PC-3 (cell line): Measurements from ENCODE around the gene MICB. TPM values are rescaled to one million over a fixed set of nuclear protein-coding genes. Genes with fewer than 3 reads are reported as not detected.

Experiments used
- ATAC-seq: fragments of 200-7000 bp; cut with Tn5 transposase; 2 replicates; pipeline ENCODE4 v1.9.1; 2020; ENCODE audit warnings: mild to moderate bottlenecking, moderate library complexity
- BruUV-seq: library from RNA; stranded (reverse); fragments of 400-500 nt; replicated peaks from 2 replicates; lab custom pipeline; 2021; lab: Mats Ljungman, UMichigan
- CTCF ChIA-PET: fragments of 300-600 bp; sonication (Branson Sonifier 250); formaldehyde crosslinking; loops from one replicate; lab custom pipeline; 2022; ENCODE audit warnings: antibody characterized with exemption; lab: Charles Lee
- POLR2A ChIA-PET: fragments of 300-600 bp; sonication (Branson Sonifier 250); formaldehyde crosslinking; loops from one replicate; lab custom pipeline; 2022; ENCODE audit warnings: antibody characterized with exemption; ENCODE audit not compliant: unreplicated experiment; lab: Charles Lee
- DNase-seq: peaks from one replicate; pipeline ENCODE4 v3.0.0-alpha.2; 2015
- H2AFZ ChIP-seq: fragments of 300-600 bp; sonication (generic); 2 replicates; pipeline ENCODE4 v1.6.0; 2016; ENCODE audit warnings: antibody characterized with exemption, low read length
- H3F3A ChIP-seq: fragments of 300-600 bp; sonication (generic); one replicate; pipeline ENCODE4 v1.6.0; 2017; ENCODE audit warnings: antibody characterized with exemption, low read length, control low read depth, mild to moderate bottlenecking; ENCODE audit not compliant: unreplicated experiment
- H3K27ac ChIP-seq: fragments of 300-600 bp; sonication (generic); 2 replicates; pipeline ENCODE4 v1.5.1; 2016; ENCODE audit warnings: mild to moderate bottlenecking, low read length
- H3K27me3 ChIP-seq: fragments of 300-600 bp; sonication (generic); 2 replicates; pipeline ENCODE4 v1.6.1; 2016; ENCODE audit warnings: low read length, mixed read lengths
- H3K36me3 ChIP-seq: fragments of 300-600 bp; sonication (generic); 2 replicates; pipeline ENCODE4 v1.6.1; 2016; ENCODE audit warnings: low read depth, mixed run types, low read length, mixed read lengths
- H3K4me1 ChIP-seq: fragments of 300-600 bp; sonication (generic); 2 replicates; pipeline ENCODE4 v1.5.1; 2016; ENCODE audit warnings: low read length; ENCODE audit not compliant: insufficient read depth
- H3K4me2 ChIP-seq: fragments of 300-600 bp; sonication (generic); 2 replicates; pipeline ENCODE4 v1.6.0; 2016; ENCODE audit warnings: low read length
- H3K4me3 ChIP-seq: fragments of 300-600 bp; sonication (generic); 2 replicates; pipeline ENCODE4 v1.5.1; 2016; ENCODE audit warnings: mild to moderate bottlenecking, low read length, mixed read lengths
- H3K79me2 ChIP-seq: fragments of 300-600 bp; sonication (generic); 2 replicates; pipeline ENCODE4 v1.6.1; 2017; ENCODE audit warnings: low read length, mixed read lengths
- H3K9ac ChIP-seq: fragments of 300-600 bp; sonication (generic); 2 replicates; pipeline ENCODE4 v1.6.0; 2016; ENCODE audit warnings: mild to moderate bottlenecking, low read length
- H3K9me2 ChIP-seq: fragments of 300-600 bp; sonication (generic); replicated peaks from 2 replicates; pipeline ENCODE4 v1.6.1; 2016; ENCODE audit warnings: mixed run types, low read length, mixed read lengths
- H3K9me3 ChIP-seq: fragments of 300-600 bp; sonication (generic); 2 replicates; pipeline ENCODE4 v1.6.1; 2016; ENCODE audit warnings: low read length, mixed read lengths
- H4K20me1 ChIP-seq: fragments of 300-600 bp; sonication (generic); 2 replicates; pipeline ENCODE4 v1.6.1; 2016; ENCODE audit warnings: low read length, mixed read lengths
- EZH2 ChIP-seq: fragments of 300-600 bp; sonication (generic); IDR thresholded peaks from one replicate; pipeline ENCODE4 v1.6.1; 2017; ENCODE audit warnings: antibody characterized with exemption, mild to moderate bottlenecking, low read length; ENCODE audit not compliant: unreplicated experiment
- EZH2phosphoT487 ChIP-seq: fragments of 300-600 bp; sonication (generic); IDR thresholded peaks from 2 replicates; pipeline ENCODE4 v1.6.1; 2018; ENCODE audit warnings: mild to moderate bottlenecking, antibody characterized with exemption, low read length, borderline replicate concordance
- intact Hi-C: fragments of 100-400 bp; cut with micrococcal nuclease; formaldehyde crosslinking; loops from 2 replicates; pipeline ENCODE4 v1.9.0; 2023
- total RNA-seq: library from RNA; depleted of rRNA; stranded (reverse); fragments of >200 nt; gene quantifications from 2 replicates; pipeline ENCODE4 v1.2.3, GENCODE V29; 2014
- TF ChIP-seq, protein P1 (sequence below): fragments of 300-600 bp; sonication (generic); conservative IDR thresholded peaks from 2 replicates; pipeline ENCODE4 v1.5.1; 2017; ENCODE audit warnings: antibody characterized with exemption, low read depth, mild to moderate bottlenecking, low read length

MICB gene
- total RNA-seq, 1 experiment from 2014 or later: 25.6 TPM

DNA sequence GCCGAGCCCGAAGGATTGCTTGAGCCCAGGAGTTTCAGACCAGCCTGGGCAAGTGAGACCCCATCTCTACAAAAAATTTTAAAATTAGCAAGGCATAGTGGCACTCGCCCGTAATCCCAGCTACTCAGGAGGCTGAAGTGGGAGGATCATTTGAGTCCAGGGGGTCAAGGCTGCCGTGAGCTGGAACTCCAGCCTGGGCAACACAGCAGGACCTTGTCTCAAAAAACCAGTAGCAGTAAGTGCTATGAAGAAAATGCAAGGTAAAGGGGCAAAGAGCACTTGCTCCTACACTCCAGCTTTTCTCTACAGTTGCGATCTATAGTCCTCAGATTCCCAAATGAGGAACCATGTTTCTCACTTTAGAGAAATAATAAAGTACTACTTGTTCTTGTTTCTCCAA is 45.7 kb downstream of the MICB start:
- H3K27me3 ChIP-seq: no peaks in the 10 kb centered on the region
- H3K36me3 ChIP-seq: peaks cover 21% of the 10 kb centered on the region
- peaks cover 24% of the 10 kb centered on the region for H4K20me1 ChIP-seq
- ChIA-PET POLR2A (no interaction called here), CTCF (no interaction called here)
- no peaks in the 10 kb centered on the region for H3K9me3 ChIP-seq
- no peaks in the 10 kb centered on the region for H3K9me2 ChIP-seq
- ATAC-seq: no peak
- no peak for DNase-seq
- no peaks in the 10 kb centered on the region for H3F3A ChIP-seq
- BruUV-seq: no TSS peak
- TF ChIP-seq, protein P1, sequence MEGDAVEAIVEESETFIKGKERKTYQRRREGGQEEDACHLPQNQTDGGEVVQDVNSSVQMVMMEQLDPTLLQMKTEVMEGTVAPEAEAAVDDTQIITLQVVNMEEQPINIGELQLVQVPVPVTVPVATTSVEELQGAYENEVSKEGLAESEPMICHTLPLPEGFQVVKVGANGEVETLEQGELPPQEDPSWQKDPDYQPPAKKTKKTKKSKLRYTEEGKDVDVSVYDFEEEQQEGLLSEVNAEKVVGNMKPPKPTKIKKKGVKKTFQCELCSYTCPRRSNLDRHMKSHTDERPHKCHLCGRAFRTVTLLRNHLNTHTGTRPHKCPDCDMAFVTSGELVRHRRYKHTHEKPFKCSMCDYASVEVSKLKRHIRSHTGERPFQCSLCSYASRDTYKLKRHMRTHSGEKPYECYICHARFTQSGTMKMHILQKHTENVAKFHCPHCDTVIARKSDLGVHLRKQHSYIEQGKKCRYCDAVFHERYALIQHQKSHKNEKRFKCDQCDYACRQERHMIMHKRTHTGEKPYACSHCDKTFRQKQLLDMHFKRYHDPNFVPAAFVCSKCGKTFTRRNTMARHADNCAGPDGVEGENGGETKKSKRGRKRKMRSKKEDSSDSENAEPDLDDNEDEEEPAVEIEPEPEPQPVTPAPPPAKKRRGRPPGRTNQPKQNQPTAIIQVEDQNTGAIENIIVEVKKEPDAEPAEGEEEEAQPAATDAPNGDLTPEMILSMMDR: no peak
- TF ChIP-seq EZH2 (no peak), EZH2phosphoT487 (no peak)
- H3K4me3 ChIP-seq: no peak overlapping the region
- no peak overlapping the region for H3K9ac ChIP-seq
- peaks cover 31% of the 10 kb centered on the region for H3K4me1 ChIP-seq
- intact Hi-C loops: no loop called here
- no peak overlapping the region for H3K27ac ChIP-seq
- peaks cover 54% of the 10 kb centered on the region for H3K79me2 ChIP-seq
- H3K4me2 ChIP-seq: no peak overlapping the region; the same call in 1 of the 2 replicates
- no peak overlapping the region for H2AFZ ChIP-seq

GRCh38 chr6:31544676-31545075 is 46.7 kb downstream of the MICB start:
- CTCF ChIA-PET: no interaction called here
- POLR2A ChIA-PET: no interaction called here
- peaks cover 18% of the 10 kb centered on the region for H3K36me3 ChIP-seq

DNA sequence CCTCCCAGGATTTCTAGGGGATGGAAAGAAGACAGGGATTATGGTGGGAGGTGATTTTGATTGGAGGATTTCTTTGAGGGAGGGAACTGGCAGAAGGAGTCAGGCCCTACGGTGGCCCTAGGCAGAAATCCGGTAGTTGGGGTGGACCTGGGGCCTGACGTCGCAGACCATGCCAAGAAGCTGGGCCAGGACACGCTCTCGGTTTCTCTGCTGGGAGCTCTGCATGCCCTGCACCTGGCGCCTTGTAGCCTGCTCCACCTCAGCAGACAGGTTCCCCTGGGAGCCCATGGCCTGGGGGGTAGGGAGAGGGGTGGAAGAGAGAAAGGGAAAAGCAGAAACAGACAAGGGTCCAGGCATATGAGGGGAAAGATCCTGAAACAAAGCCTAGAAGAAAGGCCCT is 47.3 kb downstream of the MICB start:
- no TSS peak for BruUV-seq
- Histone ChIP-seq H3K27me3 (no peaks in the 10 kb centered on the region), H3F3A (no peaks in the 10 kb centered on the region), H3K36me3 (peaks cover 12% of the 10 kb centered on the region), H3K4me3 (no peak overlapping the region), H3K9me3 (no peaks in the 10 kb centered on the region), H3K79me2 (peaks cover 49% of the 10 kb centered on the region), H2AFZ (no peak overlapping the region), H3K27ac (no peak overlapping the region), H3K9ac (no peak overlapping the region), H4K20me1 (peaks cover 8% of the 10 kb centered on the region), H3K9me2 (no peaks in the 10 kb centered on the region), H3K4me2 (no peak overlapping the region), H3K4me1 (peaks cover 20% of the 10 kb centered on the region)
- POLR2A ChIA-PET: no interaction called here
- intact Hi-C loops: loop anchor here (5.0 kb wide), 1 partner anchor 122 kb away; the partner anchor contains the start of genes CSNK2B and LY6G5B
- DNase-seq (no peak), ATAC-seq (no peak)
- TF ChIP-seq EZH2 (no peak), EZH2phosphoT487 (no peak)
- TF ChIP-seq, protein P1: no peak
- CTCF ChIA-PET: no interaction called here

More at GRCh38 chr6:31544676-31545075, 46.7 kb downstream of the MICB start:
- Histone ChIP-seq H3K4me1 (peaks cover 25% of the 10 kb centered on the region), H3F3A (no peaks in the 10 kb centered on the region), H2AFZ (no peak overlapping the region), H3K27me3 (no peaks in the 10 kb centered on the region), H3K9me3 (no peaks in the 10 kb centered on the region), H3K9ac (no peak overlapping the region), H3K27ac (no peak overlapping the region), H3K4me2 (no peak overlapping the region), H4K20me1 (peaks cover 14% of the 10 kb centered on the region), H3K9me2 (no peaks in the 10 kb centered on the region), H3K79me2 (peaks cover 54% of the 10 kb centered on the region), H3K4me3 (no peak overlapping the region)
- no peak for DNase-seq
- no peak for ATAC-seq
- BruUV-seq: no TSS peak
- intact Hi-C loops: loop anchor here (5.0 kb wide), 1 partner anchor 123 kb away; the partner anchor contains the start of genes CSNK2B and LY6G5B
- TF ChIP-seq, protein P1: no peak
- TF ChIP-seq EZH2phosphoT487: no peak
- TF ChIP-seq EZH2: no peak
